Measurements from ENCODE around the gene LCE1A. TPM values are rescaled to one million over a fixed set of nuclear protein-coding genes. Genes with fewer than 3 reads are reported as not detected.

LCE1A gene
- total and polyA plus RNA-seq, 4 donors = not detected

GRCh38 chr1:152811671-152812070 is 15.6 kb upstream of the LCE1A start, which contains the start of gene LCE1B:
TSS of gene LCE1B (plus strand) at chr1:152811971. CDS start at chr1:152812447, 476 bp downstream.
- DNase-seq (ENCODE audit: low spot score) = no peak

More at GRCh38 chr1:152811671-152812070, 15.6 kb upstream of the LCE1A start, which contains the start of gene LCE1B:
- Histone ChIP-seq H3K9me3 (ENCODE audit: control insufficient read depth in 4 of 4, low read length in 3 of 4) (no peaks in the 10 kb centered on the region), H3K4me3 (ENCODE audit: low read depth in 1 of 3, low read length in 3 of 3) (no peak within 1 kb of the TSS), H3K27me3 (ENCODE audit: control insufficient read depth in 4 of 4, insufficient read depth in 4 of 4, low read length in 3 of 4) (peaks cover 0 to 7% (median 0%) of the 10 kb centered on the region in 4 donors), H3K4me1 (ENCODE audit: control insufficient read depth in 4 of 4, insufficient read depth in 4 of 4, low read length in 3 of 4) (no peaks in the 10 kb centered on the region), H3K9ac (ENCODE audit: low read depth in 1 of 2, low read length in 2 of 2) (no peak within 1 kb of the TSS), H3K27ac (ENCODE audit: low read depth in 1 of 2, low read length in 2 of 2) (no peak within 1 kb of the TSS), H3K36me3 (ENCODE audit: control insufficient read depth in 4 of 4, insufficient read depth in 3 of 4, low read depth in 1 of 4, low read length in 3 of 4) (no peaks in the 10 kb centered on the region)
- WGBS = 89% methylated on average over 2 of the region's 2 CpGs
- TF ChIP-seq HNF4G (IDR thresholded peaks at IDR 0.05) = no peak
- TF ChIP-seq GABPA (IDR thresholded peaks at IDR 0.05 in 1 of 2, conservative IDR thresholded peaks at IDR 0.05 in 1 of 2) = no peak
- no peak for TF ChIP-seq REST (IDR thresholded peaks at IDR 0.05)
- TF ChIP-seq FOXA2 (IDR thresholded peaks at IDR 0.05) = no peak
- no peak for TF ChIP-seq MAX (IDR thresholded peaks at IDR 0.05)
- TF ChIP-seq FOXA1 (IDR thresholded peaks at IDR 0.05) = no peak
- TF ChIP-seq ZBTB33 (IDR thresholded peaks at IDR 0.05) = no peak
- no peak for TF ChIP-seq HNF4A (conservative IDR thresholded peaks at IDR 0.05)
- TF ChIP-seq EGR1 (IDR thresholded peaks at IDR 0.05; ENCODE audit: low read depth in 2 of 2) = no peak
- TF ChIP-seq ATF3 (IDR thresholded peaks at IDR 0.05) = no peak
- no peak for TF ChIP-seq TAF1 (conservative IDR thresholded peaks at IDR 0.05)
- TF ChIP-seq SP1 (IDR thresholded peaks at IDR 0.05) = no peak
- no peak for TF ChIP-seq RXRA (IDR thresholded peaks at IDR 0.05)
- TF ChIP-seq CTCF (IDR thresholded peaks at IDR 0.05; ENCODE audit: low read depth, low read length, missing input control) = no peak
- TF ChIP-seq JUND (IDR thresholded peaks at IDR 0.05) = no peak
- TF ChIP-seq RAD21 (IDR thresholded peaks at IDR 0.05) = no peak
